Non-pigmented ciliary epithelial cell (primary cell): ENCODE data around the gene FBXO44.
"Not testable (repeated sequence)": the region's sequence is repeated elsewhere in the genome, so short reads cannot be mapped to it uniquely, and the experiment has no call there.

ENCODE experiments used
- DNase-seq: peaks from one replicate; pipeline ENCODE4 v3.0.0-alpha.2; 2010; ENCODE audit warnings: low read depth

FBXO44 gene

GRCh38 chr1:11654137-11654938 lies at the start of gene FBXO44, which contains the start of gene FBXO2:
Gene FBXO44, plus strand, starts transcription at chr1:11654877. Its CDS starts 959 bp downstream, at chr1:11655836.
Gene FBXO2, minus strand, starts transcription at chr1:11654429. Its CDS starts 89 bp downstream, at chr1:11654340.
- DNase-seq, result no peak

GRCh38 chr1:11606775-11607174 lies 47.9 kb upstream of the FBXO44 start:
- DNase-seq, result no peak

GRCh38 chr1:11608596-11609130 lies 46.0 kb upstream of the FBXO44 start:
- not testable (repeated sequence) for DNase-seq

GRCh38 chr1:11609378-11609777 lies 45.3 kb upstream of the FBXO44 start:
- not testable (repeated sequence) for DNase-seq

- no peak for DNase-seq
Measured at GRCh38 chr1:11610629-11611180, 44.0 kb upstream of the FBXO44 start.

- no peak for DNase-seq
Measured at GRCh38 chr1:11611638-11612327, 42.9 kb upstream of the FBXO44 start.

- no peak for DNase-seq
Measured at GRCh38 chr1:11613347-11613746, 41.3 kb upstream of the FBXO44 start.

GRCh38 chr1:11615090-11615489 lies 39.6 kb upstream of the FBXO44 start:
- DNase-seq, result no peak

- DNase-seq, result no peak
Measured at GRCh38 chr1:11616766-11617165, 37.9 kb upstream of the FBXO44 start.

GRCh38 chr1:11617314-11617713 lies 37.4 kb upstream of the FBXO44 start:
- no peak for DNase-seq

- no peak for DNase-seq
Measured at GRCh38 chr1:11617741-11618140, 36.9 kb upstream of the FBXO44 start.

- no peak for DNase-seq
Measured at GRCh38 chr1:11620405-11620804, 34.3 kb upstream of the FBXO44 start.

- DNase-seq, result no peak
Measured at GRCh38 chr1:11620924-11621323, 33.8 kb upstream of the FBXO44 start.

GRCh38 chr1:11622398-11622797 lies 32.3 kb upstream of the FBXO44 start:
- DNase-seq, result no peak

- no peak for DNase-seq
Measured at GRCh38 chr1:11623702-11624101, 31.0 kb upstream of the FBXO44 start.

- no peak for DNase-seq
Measured at GRCh38 chr1:11626551-11626950, 28.1 kb upstream of the FBXO44 start.

- DNase-seq, result no peak
Measured at GRCh38 chr1:11628767-11629166, 25.9 kb upstream of the FBXO44 start.

GRCh38 chr1:11629184-11630016 lies 25.3 kb upstream of the FBXO44 start:
- no peak for DNase-seq

- no peak for DNase-seq
Measured at GRCh38 chr1:11634365-11635192, 20.1 kb upstream of the FBXO44 start.

- DNase-seq, result no peak
Measured at GRCh38 chr1:11638121-11638520, 16.6 kb upstream of the FBXO44 start.

GRCh38 chr1:11639372-11639771 lies 15.3 kb upstream of the FBXO44 start:
- DNase-seq, result no peak
